Measurements from ENCODE around the gene HNRNPUL2.

GRCh38 chr11:62710001-62710345 is 17.3 kb downstream of the HNRNPUL2 start:
- TF ChIP-seq CTCF (IDR thresholded peaks at IDR 0.05; ENCODE audit: low read depth, low read length), result no peak
- TF ChIP-seq POLR2A (IDR thresholded peaks at IDR 0.05; ENCODE audit: extremely low read depth, insufficient read length), result no peak

Data from NB4 (cell line).